Measurements from ENCODE around the gene UBE4B. TPM values are rescaled to one million over a fixed set of nuclear protein-coding genes. Genes with fewer than 3 reads are reported as not detected.
"Not testable (repeated sequence)": the region's sequence is repeated elsewhere in the genome, so short reads cannot be mapped to it uniquely, and the experiment has no call there.

Gene UBE4B
- total RNA-seq, 4 donors from 2014 or later: 31.2 to 48.6 (median 44.0) TPM

- H3K27me3 ChIP-seq: no peaks in the 10 kb centered on the region
- TF ChIP-seq EP300 (IDR thresholded peaks at IDR 0.05): no peak
- TF ChIP-seq CTCF (IDR thresholded peaks at IDR 0.05): no peak
- TF ChIP-seq POLR2A (IDR thresholded peaks at IDR 0.05): no peak
- WGBS, 2 donors: 85 to 87% methylated on average over 6 of the region's 6 CpGs
- H3K36me3 ChIP-seq: peaks cover 0 to 9% (median 0%) of the 10 kb centered on the region in 3 donors
- peaks cover 0 to 50% (median 23%) of the 10 kb centered on the region in 4 donors for H3K4me1 ChIP-seq
- no peaks in the 10 kb centered on the region for H3K9me3 ChIP-seq
- H3K27ac ChIP-seq: peak overlapping the region in 1 of 4 donors; percentile 39
- no peak overlapping the region for H3K4me3 ChIP-seq
- no peak for DNase-seq (ENCODE audit: low spot score in 2 of 2)
Observed at GRCh38 chr1:10068605-10069294, 36.0 kb downstream of the UBE4B start.

GRCh38 chr1:10070206-10070605 is 37.4 kb downstream of the UBE4B start:
- Histone ChIP-seq H3K27me3 (no peaks in the 10 kb centered on the region), H3K27ac (no peak overlapping the region), H3K4me3 (no peak overlapping the region), H3K9me3 (no peaks in the 10 kb centered on the region), H3K4me1 (peaks cover 0 to 49% (median 30%) of the 10 kb centered on the region in 4 donors), H3K36me3 (peaks cover 0 to 9% (median 0%) of the 10 kb centered on the region in 3 donors)
- TF ChIP-seq EP300 (IDR thresholded peaks at IDR 0.05): no peak
- TF ChIP-seq POLR2A (IDR thresholded peaks at IDR 0.05): no peak
- no peak for TF ChIP-seq CTCF (IDR thresholded peaks at IDR 0.05)
- DNase-seq (ENCODE audit: low spot score in 2 of 2): no peak
- 90 to 96% methylated on average over 4 of the region's 4 CpGs for WGBS, 2 donors

- Histone ChIP-seq H3K27ac (no peak overlapping the region), H3K4me1 (peaks cover 0 to 36% (median 21%) of the 10 kb centered on the region in 4 donors), H3K4me3 (no peak overlapping the region), H3K36me3 (peaks cover 0 to 9% (median 0%) of the 10 kb centered on the region in 3 donors), H3K9me3 (no peaks in the 10 kb centered on the region), H3K27me3 (no peaks in the 10 kb centered on the region)
- whole genome bisulfite sequencing, 2 donors: 86% methylated on average over 6 of the region's 6 CpGs
- no peak for TF ChIP-seq EP300 (IDR thresholded peaks at IDR 0.05)
- no peak for TF ChIP-seq POLR2A (IDR thresholded peaks at IDR 0.05)
- no peak for TF ChIP-seq CTCF (IDR thresholded peaks at IDR 0.05)
- DNase-seq (ENCODE audit: low spot score in 2 of 2): no peak
Observed at GRCh38 chr1:10071640-10072039, 38.9 kb downstream of the UBE4B start.

- H3K9me3 ChIP-seq; H3K36me3 ChIP-seq; DNase-seq (ENCODE audit: low spot score in 2 of 2); H3K27ac ChIP-seq; H3K4me3 ChIP-seq; H3K27me3 ChIP-seq: not testable (repeated sequence)
- H3K4me1 ChIP-seq: peaks cover 0 to 19% (median 13%) of the 10 kb centered on the region in 4 donors
- WGBS, 2 donors: 86 to 88% methylated on average over 7 of the region's 7 CpGs
Observed at GRCh38 chr1:10073371-10073770, 40.6 kb downstream of the UBE4B start.

GRCh38 chr1:10074059-10074851 is 41.5 kb downstream of the UBE4B start:
- TF ChIP-seq CTCF (IDR thresholded peaks at IDR 0.05) (no peak), POLR2A (IDR thresholded peaks at IDR 0.05) (no peak), EP300 (IDR thresholded peaks at IDR 0.05) (peak in 1 of 2 donors; percentile 40)

More at GRCh38 chr1:10074059-10074851, 41.5 kb downstream of the UBE4B start:
- peak in 1 of 2 donors; percentile 26 for DNase-seq (ENCODE audit: low spot score in 2 of 2)
- 32 to 38% methylated on average over 5 of the region's 5 CpGs for WGBS, 2 donors
- peaks cover 0 to 17% (median 12%) of the 10 kb centered on the region in 4 donors for H3K4me1 ChIP-seq
- peak overlapping the region in 3 of 4 donors; percentile 8 to 72 (median 36) for H3K27ac ChIP-seq
- H3K9me3 ChIP-seq: no peaks in the 10 kb centered on the region
- H3K4me3 ChIP-seq: no peak overlapping the region
- H3K36me3 ChIP-seq: peaks cover 0 to 9% (median 0%) of the 10 kb centered on the region in 3 donors
- H3K27me3 ChIP-seq: no peaks in the 10 kb centered on the region
